Heart left ventricle (tissue), 16 donors: Measurements from ENCODE around the gene ZNF195. TPM values are rescaled to one million over a fixed set of nuclear protein-coding genes. Genes with fewer than 3 reads are reported as not detected.

Experiments
- ATAC-seq, 4 donors: fragments of 200-7000 bp; cut with Tn5 transposase; one replicate each; pipeline ENCODE4 v1.9.1; 2020 to 2022; ENCODE audit warnings: moderate library complexity in 4 of 4, mild to moderate bottlenecking in 3 of 4, moderate number of reproducible peaks in 1 of 4
- DNase-seq, 5 donors: peaks; one replicate each; pipeline ENCODE4 v3.0.0-alpha.2; 2020
- H3K27ac ChIP-seq, 12 donors: fragments of 200-600 bp; sonication (generic) in 4 of 12; one replicate each; pipeline versions ENCODE4 v1.5.0 to v1.8.0; 2016 to 2022; ENCODE audit warnings: mild to moderate bottlenecking in 2 of 12
- H3K27me3 ChIP-seq, 9 donors: fragments of 200-600 bp; sonication (generic) in 2 of 9; one replicate each; pipeline versions ENCODE4 v1.5.1 to v1.8.0; 2016 to 2022; ENCODE audit warnings: mild to moderate bottlenecking in 3 of 9
- H3K36me3 ChIP-seq, 9 donors: fragments of 200-600 bp; sonication (generic) in 2 of 9; one replicate each; pipeline versions ENCODE4 v1.5.0 to v1.8.0; 2018 to 2022; ENCODE audit warnings: mild to moderate bottlenecking in 2 of 9
- H3K4me1 ChIP-seq, 12 donors: fragments of 200-600 bp; sonication (generic) in 4 of 12; one replicate each; pipeline versions ENCODE4 v1.5.0 to v1.8.0; 2016 to 2022; ENCODE audit warnings: mild to moderate bottlenecking in 3 of 12
- H3K4me3 ChIP-seq, 12 donors: fragments of 200-600 bp; sonication (generic) in 4 of 12; one replicate each; pipeline versions ENCODE4 v1.5.0 to v1.8.0; 2017 to 2022; ENCODE audit warnings: mild to moderate bottlenecking in 9 of 12, moderate library complexity in 4 of 12
- H3K9me3 ChIP-seq, 12 donors: fragments of 200-600 bp; sonication (generic) in 4 of 12; one replicate each; pipeline versions ENCODE4 v1.5.0 to v1.8.0; 2016 to 2022; ENCODE audit warnings: mild to moderate bottlenecking in 1 of 12
- POLR2A ChIP-seq, 2 donors: fragments of 450-650 bp; IDR thresholded peaks; one replicate each; pipeline ENCODE4 v1.6.1; 2017; ENCODE audit warnings: antibody characterized with exemption in 2 of 2, mild to moderate bottlenecking in 2 of 2, moderate library complexity in 2 of 2
- WGBS, 4 donors: extraction: QIAGEN DNeasy Blood & Tissue Kit in 2 of 4; methylation state at CpG; one replicate each; pipeline versions ENCODE4 v1.1.5 to v1.1.7; 2013 to 2018; 5-methylcytosine and 5-hydroxymethylcytosine counted together
- intact Hi-C, 10 donors: fragments of 100-400 bp; cut with DNase I; formaldehyde crosslinking; loops; one replicate each; pipeline versions ENCODE4 v1.11.1 to v1.14.2; 2022
- polyA plus RNA-seq, 2 donors: library from polyadenylated mRNA; stranded (reverse); fragments of 200-250 nt; gene quantifications; one replicate each; pipeline ENCODE4 v1.2.3, GENCODE V29; 2013
- total RNA-seq, 9 donors: library from RNA; depleted of rRNA in 2 of 9; stranded (reverse); fragments of >200 nt in 2 of 9; fragmentation: NEBNext Ultra II Directional in 3 of 9; extraction: Animal tissue kit (Norgen Biotek cat#: 25700) in 3 of 9; gene quantifications; one replicate each; pipeline versions ENCODE4 v1.1.0 to v1.2.4, GENCODE V29; 2016 to 2023
- TF ChIP-seq, protein P1 (sequence below), 12 donors: fragments of 200-600 bp; sonication (generic) in 4 of 12; IDR thresholded peaks; one replicate each; pipeline versions ENCODE4 v1.5.0 to v1.8.0; 2018 to 2022; ENCODE audit warnings: antibody characterized with exemption in 12 of 12, mild to moderate bottlenecking in 5 of 12
- donor health status: ischemic (EF 13 %, LVEDD 7.1; RV severe dilation, severe dysfunction).
- donor health status: healthy with polysubstance abuse.
- donor health status: DM: no; HTN: yes; CAD: no.
- donor health status: DM: no; HTN: no; CAD: no.
- donor health status: ischemic (EF 25% LVEDD 6.9; RV normal size, moderate dysfunction).
- donor health status: ischemic (EF 25% LVEDD 5.7; RV mildly dilated, moderate dysfunction).
- donor health status: healthy.
- donor health status: DM: yes; HTN: yes; CAD: no.
- donor health status: ischemic (EF 35%, LVEDD 5.7; RV mildly dilated, moderate dysfunction).
- donor health status: nonischemic (EF 11% LVEDD 7.7; RV severe dilation, severe dysfunction).
- donor health status: DM: yes; HTN: yes; CAD: no.
- donor health status: PGD.
- donor health status: ischemic (EF 29% LVEDD 5.4; RV normal size, mild dysfunction).
- donor health status: nonischemic (EF 23%, LVEDD 6.1; RV moderate dilation, normal function).

The ZNF195 gene
- total and polyA plus RNA-seq, 11 donors: 5.6 to 14.9 (median 8.3) TPM

DNA sequence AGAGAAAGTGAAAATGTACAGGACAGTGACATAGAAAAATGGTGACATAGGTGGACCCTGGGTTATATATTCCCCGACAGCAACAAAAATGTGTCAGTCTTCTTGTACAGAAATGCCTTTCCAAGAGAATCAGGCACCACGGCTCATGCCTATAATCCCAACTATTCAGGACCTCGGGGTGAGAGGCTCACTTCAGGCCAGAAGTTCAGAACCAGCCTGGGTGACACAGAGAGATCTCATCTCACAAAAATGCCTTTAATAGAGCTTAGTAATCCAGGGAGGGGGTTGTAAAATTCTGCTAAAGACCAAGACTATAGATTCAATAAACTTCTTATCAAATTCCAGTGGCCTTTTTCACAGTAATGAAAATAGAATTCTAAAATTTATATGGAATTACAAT, 10.7 kb downstream of the ZNF195 start:
- DNase-seq (no peak), ATAC-seq (no peak)
- Histone ChIP-seq H3K27me3 (no peaks in the 10 kb centered on the region), H3K36me3 (peaks cover 0 to 97% (median 89%) of the 10 kb centered on the region in 9 donors), H3K9me3 (peaks cover 0 to 52% (median 17%) of the 10 kb centered on the region in 12 donors), H3K4me3 (no peak overlapping the region), H3K27ac (no peak overlapping the region), H3K4me1 (no peaks in the 10 kb centered on the region)
- intact Hi-C loops: no loop called here
- 88 to 99% (median 97%) methylated on average over 3 of the region's 3 CpGs for WGBS, 4 donors
- TF ChIP-seq, protein P1, sequence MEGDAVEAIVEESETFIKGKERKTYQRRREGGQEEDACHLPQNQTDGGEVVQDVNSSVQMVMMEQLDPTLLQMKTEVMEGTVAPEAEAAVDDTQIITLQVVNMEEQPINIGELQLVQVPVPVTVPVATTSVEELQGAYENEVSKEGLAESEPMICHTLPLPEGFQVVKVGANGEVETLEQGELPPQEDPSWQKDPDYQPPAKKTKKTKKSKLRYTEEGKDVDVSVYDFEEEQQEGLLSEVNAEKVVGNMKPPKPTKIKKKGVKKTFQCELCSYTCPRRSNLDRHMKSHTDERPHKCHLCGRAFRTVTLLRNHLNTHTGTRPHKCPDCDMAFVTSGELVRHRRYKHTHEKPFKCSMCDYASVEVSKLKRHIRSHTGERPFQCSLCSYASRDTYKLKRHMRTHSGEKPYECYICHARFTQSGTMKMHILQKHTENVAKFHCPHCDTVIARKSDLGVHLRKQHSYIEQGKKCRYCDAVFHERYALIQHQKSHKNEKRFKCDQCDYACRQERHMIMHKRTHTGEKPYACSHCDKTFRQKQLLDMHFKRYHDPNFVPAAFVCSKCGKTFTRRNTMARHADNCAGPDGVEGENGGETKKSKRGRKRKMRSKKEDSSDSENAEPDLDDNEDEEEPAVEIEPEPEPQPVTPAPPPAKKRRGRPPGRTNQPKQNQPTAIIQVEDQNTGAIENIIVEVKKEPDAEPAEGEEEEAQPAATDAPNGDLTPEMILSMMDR (IDR thresholded peaks at IDR 0.05): no peak
- TF ChIP-seq POLR2A (IDR thresholded peaks at IDR 0.05): no peak

DNA sequence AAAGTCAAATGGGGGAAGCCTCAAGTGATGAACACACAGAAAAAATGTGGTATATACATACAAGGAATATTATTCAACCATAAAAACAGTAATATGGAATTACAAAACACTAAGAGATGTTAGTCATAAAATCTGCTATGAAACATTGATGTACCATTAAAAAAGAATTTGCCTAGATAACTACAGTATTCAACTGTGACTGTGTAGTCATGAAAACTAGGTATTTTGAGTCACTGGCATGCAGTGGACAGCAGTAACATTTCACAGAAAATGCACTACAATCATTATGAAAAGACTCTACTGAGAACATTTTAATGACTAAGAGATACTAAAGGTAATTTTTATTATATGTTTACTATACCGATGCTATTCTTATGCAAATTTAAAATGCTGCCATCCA, 11.7 kb downstream of the ZNF195 start:
- no peaks in the 10 kb centered on the region for H3K4me1 ChIP-seq
- intact Hi-C loops: no loop called here
- H3K9me3 ChIP-seq: peaks cover 0 to 61% (median 26%) of the 10 kb centered on the region in 12 donors
- WGBS, 4 donors: 97 to 99% (median 98%) methylated on average over 1 of the region's 1 CpG
- H3K27ac ChIP-seq: no peak overlapping the region
- no peak for ATAC-seq
- TF ChIP-seq, protein P1 (IDR thresholded peaks at IDR 0.05): no peak
- TF ChIP-seq POLR2A (IDR thresholded peaks at IDR 0.05): no peak
- peaks cover 0 to 99% (median 96%) of the 10 kb centered on the region in 9 donors for H3K36me3 ChIP-seq
- no peaks in the 10 kb centered on the region for H3K27me3 ChIP-seq
- H3K4me3 ChIP-seq: no peak overlapping the region
- DNase-seq: no peak

DNA sequence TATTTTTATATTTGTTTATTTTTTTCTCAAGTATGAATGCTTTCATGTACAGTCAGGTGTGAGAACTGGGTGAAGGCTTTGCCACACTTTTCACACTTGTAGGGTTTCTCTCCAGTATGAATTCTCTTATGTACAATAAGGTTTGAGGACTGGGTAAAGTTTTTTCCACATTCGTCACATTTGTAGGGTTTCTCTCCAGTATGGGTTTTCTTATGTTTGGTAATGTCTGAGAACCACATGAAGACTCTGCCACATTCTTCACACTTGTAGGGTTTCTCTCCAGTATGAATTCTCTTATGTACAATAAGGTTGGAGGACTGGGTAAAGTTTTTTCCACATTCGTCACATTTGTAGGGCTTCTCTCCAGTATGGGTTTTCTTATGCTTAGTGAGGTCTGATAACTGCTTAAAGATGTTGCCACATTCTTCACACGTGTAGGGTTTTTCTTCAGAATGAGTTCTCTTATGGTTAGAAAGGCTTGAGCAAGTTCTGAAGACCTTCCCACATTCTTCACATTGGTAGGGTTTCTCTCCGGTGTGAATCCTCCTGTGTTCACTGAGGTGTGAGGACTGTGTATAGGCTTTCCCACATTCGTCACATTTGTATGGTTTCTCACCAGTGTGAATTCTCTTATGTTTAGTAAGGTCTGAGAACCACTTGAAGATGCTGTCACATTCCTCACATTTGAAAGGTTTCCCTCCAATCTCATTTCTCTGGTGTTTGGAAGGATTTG, 19.7 kb downstream of the ZNF195 start:
- TF ChIP-seq, protein P1 (IDR thresholded peaks at IDR 0.05): no peak
- no peak for TF ChIP-seq POLR2A (IDR thresholded peaks at IDR 0.05)

DNA sequence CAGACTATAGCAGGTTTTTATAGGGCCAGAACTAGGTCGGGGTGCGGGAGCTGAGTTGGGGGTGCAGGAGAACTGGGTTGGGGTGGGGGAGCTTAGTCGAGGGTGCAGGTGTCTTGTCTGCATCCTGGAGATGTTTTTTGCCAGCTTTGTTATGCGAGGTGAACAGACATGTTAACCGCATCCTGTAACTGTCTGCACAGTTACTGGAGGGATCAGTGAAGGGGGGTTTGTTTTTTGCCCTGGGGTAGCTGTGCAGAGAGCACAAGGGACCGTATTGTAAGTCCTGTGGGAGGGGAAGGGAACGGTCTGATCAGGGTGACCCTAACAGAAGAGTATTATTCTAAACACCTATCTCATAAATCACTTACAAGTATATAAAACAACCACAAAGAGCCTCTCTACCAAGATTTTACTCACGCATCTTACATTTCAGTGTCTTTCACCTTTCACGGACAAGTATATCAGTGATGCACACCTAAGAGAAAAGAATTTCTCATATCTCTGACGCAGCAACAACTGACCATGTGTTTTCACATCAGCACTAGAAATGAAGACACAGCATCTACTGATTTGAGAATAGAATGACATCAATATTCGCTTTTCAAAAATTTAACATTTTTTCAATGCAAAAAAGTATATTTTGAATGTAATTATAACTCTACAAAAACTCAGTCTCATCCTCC, 20.8 kb downstream of the ZNF195 start:
- no peak for ATAC-seq
- 87 to 90% (median 89%) methylated on average over 11 of the region's 11 CpGs for WGBS, 4 donors
- Histone ChIP-seq H3K27me3 (no peaks in the 10 kb centered on the region), H3K36me3 (peaks cover 4 to 51% (median 43%) of the 10 kb centered on the region in 9 donors), H3K4me3 (no peak overlapping the region), H3K9me3 (peaks cover 0 to 98% (median 71%) of the 10 kb centered on the region in 12 donors), H3K4me1 (no peaks in the 10 kb centered on the region), H3K27ac (no peak overlapping the region)
- no peak for TF ChIP-seq POLR2A (IDR thresholded peaks at IDR 0.05)
- TF ChIP-seq, protein P1 (IDR thresholded peaks at IDR 0.05): no peak
- DNase-seq: no peak
- intact Hi-C loops: loop anchor here in 1 of 10 donors (10.0 kb wide), 1 partner anchor 333 kb away; no protein-coding TSS in a partner anchor

More for the DNA sequence above, 19.7 kb downstream of the ZNF195 start:
- DNase-seq (no peak), ATAC-seq (no peak)
- Histone ChIP-seq H3K27ac (no peak overlapping the region), H3K4me3 (no peak overlapping the region), H3K9me3 (peaks cover 0 to 100% (median 82%) of the 10 kb centered on the region in 12 donors), H3K4me1 (no peaks in the 10 kb centered on the region), H3K27me3 (no peaks in the 10 kb centered on the region), H3K36me3 (peaks cover 4 to 62% (median 54%) of the 10 kb centered on the region in 9 donors)
- intact Hi-C loops: loop anchor here in 1 of 10 donors (10.0 kb wide), 1 partner anchor 334 kb away; no protein-coding TSS in a partner anchor
- 97 to 98% (median 97%) methylated on average over 5 of the region's 5 CpGs for WGBS, 4 donors
